ENCODE results near the gene UCK1. TPM values are rescaled to one million over a fixed set of nuclear protein-coding genes. Genes with fewer than 3 reads are reported as not detected.
"Not testable (repeated sequence)": the region's sequence is repeated elsewhere in the genome, so short reads cannot be mapped to it uniquely, and the experiment has no call there.

Gene UCK1
- total RNA-seq, 1 experiment from 2014 or later = 21.3 TPM

DNA sequence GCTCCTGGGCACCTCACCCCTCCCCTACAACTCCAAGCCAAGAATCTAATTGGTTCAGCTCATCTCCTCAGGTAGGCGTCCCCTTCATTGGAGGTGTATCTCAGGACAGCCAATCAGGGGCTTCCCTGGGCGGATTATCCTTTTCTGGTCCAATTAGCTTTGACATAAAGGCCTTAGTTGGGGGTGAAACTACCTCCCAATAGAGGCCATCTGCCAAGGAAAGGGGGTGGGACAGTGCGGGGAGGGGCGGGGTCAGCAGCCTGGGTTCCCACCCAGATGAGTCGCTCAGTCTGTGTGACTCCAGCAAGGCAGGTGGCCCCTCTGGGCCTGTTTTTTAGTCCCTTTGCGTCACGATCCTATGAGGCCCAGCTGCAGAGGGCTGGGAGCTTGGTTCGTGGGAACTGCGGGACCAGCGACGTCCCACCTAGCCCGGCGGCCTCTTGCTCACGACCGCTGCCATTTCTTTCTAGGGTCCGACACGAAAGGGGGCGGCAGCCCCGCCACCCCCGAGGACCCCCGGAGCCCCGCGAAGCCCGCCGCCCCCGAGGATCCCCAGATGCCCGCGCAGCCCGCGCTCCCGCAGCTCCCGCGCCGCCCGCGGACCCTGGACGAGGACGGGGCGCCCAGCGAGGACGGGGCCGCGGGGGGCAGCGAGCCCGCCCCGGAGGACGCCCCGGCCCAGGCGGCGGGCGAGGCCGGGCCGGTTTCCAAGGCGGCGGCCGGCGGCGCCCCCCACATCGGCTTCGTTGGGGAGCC is 23.2 kb upstream of the UCK1 start:
- DNase-seq (ENCODE audit: low spot score) = no peak

DNA sequence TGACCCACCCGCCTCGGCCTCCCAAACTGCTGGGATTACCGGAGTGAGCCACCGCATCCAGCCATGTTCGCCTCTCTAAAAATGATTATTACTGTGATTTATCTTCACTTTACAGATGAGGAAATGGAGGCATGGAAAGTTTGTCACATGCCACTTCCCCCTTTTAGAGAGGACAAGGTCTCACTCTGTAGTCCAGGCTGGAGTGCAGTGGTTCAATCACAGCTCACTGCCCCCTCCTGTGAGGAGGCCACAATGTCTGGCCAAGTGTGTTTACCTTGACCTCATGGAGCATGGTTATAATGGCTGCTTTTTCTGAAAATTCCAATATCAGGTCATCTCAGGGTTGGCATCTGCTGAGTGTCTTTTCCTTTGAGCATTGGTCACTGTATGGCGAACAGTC is 21.0 kb upstream of the UCK1 start:
- DNase-seq (ENCODE audit: low spot score) = no peak

DNA sequence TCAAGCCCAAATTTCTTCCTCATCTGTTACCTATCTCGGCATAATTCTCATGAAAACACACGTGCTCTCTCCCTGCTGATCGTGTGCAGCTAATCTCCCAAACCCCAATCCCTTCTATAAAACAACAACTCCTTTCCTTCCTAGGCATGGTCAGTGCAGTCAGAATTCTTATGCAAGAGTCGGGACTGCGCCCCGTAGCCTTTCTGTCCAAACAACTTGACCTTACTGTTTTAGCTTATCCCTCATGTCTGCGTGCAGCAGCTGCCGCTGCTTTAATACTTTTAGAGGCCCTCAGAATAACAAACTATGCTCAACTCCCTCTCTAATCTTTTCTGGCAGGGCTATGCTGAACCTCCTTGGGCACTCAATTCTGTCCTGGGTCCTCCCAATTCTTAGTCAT is 19.4 kb upstream of the UCK1 start:
- DNase-seq (ENCODE audit: low spot score) = not testable (repeated sequence)

DNA sequence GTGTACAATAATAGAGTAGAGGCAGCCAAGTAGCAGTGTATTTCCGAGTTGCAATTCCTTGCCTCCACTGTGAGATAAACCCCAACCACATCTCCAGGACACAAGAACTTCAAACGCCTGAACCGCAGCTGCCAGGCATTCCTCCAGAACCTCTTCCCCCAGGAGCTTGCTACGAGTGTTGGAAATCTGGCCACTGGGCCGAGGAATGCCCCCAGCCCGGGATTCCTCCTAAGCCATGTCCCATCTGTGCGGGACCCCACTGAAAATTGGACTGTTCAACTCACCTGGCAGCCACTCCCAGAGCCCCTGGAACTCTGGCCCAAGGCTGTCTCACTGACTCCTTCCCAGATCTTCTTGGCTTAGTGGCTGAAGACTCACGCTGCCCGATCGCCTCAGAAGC is 18.1 kb upstream of the UCK1 start:
- DNase-seq (ENCODE audit: low spot score) = not testable (repeated sequence)

DNA sequence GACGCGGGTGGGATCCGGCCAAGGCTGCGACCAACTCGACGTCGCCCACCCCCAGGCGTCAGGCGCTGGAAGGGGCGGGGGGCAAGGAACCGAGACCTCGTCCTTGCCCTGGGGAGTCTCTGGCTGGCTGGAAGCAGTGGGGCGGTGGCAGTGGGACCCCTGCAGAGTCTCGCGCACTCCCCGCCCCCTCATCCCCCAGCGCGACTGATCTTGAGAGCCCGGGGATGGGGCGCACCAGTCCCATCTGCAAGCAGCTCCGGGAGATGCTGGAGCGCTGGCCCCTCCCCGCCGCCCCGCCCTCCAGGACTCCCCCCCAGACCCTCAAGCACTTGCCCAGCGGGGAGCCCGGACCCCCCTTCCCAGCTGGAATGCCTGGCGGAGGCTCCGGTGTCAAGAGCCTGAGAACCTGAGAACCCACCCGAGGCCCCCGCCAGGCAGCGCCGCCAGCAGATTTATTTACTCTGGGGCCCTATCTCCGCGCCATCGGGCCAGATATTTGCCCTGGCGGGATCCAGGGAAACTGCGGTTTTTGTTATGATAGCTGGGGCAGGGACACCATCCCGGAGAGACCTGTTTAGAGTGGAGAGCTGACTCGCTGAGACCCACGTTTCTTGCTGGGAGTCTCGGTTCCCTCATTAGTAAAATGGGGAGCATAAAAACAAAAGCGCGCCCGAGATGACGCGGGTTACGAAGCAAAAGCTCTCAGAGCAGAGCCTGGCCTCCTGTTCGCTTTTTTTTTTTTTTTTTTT is 15.4 kb upstream of the UCK1 start:
- no peak for DNase-seq (ENCODE audit: low spot score)

DNA sequence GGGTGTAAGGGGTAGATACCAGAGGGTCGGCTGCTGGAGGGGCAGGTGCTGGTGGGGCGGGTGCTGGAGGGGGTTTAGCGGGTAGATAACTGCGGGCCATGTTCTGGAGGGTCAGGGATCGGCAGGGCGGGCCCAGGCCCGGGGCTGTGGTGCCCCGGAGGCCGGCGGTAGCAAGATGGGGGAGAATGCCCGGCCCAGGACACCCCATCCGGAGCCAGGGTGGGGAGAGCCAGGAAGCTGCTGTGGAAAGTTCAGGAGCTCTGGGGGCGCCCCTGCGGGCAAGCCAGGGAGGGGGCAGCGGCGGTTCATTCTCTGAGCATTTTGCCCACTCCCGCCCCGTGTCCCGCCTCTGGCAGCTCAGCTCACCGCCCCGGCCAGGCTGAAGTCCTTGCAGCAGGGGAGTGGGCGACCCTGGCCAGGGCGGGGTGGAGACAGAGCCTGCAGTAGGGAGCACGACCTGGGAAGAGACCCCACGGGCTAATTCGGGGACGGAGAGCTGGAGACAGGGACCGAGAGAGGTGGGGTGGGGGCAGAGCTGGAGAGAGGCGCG is 14.8 kb upstream of the UCK1 start:
- DNase-seq (ENCODE audit: low spot score) = no peak

DNA sequence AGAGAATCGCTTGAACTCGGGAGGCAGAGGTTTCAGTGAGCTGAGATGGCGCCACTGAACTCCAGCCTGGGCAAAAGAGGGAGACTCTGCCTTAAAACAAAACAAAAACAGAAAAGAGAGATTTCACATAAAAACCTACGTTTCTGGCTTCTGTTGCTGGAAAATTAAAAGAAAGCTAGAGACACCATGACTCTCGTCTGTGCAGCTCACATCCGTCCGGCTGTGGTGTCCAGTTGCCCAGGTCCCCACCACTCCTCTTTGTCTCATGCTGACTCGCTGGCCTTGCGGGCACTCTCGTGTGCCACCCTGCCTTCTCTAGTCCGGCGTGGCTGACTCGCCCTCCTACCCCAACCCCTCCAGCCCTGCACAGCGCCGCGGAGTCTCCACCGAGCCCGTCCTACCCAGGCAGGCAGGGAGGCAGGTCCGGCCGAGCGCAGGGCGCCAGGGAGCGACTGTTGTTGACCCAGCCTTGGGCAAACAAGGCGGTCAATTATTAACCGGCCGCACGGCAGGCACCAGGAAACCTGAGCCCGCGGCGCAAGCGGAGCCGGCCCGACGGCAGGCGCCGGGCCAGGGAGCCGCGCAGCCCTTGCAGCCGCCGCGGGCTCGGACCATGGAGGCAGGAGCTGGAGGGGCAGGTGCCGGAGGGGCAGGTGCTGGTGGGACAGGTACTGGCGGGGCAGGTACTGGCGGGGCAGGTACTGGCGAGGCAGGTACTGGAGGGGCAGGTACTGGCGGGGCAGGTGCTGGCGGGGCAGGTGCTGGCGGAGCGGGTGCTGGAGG is 14.1 kb upstream of the UCK1 start, which contains the start of gene PRRT1B:
Gene PRRT1B (plus strand): TSS at position 521 of the 783 bp plus-strand sequence. CDS start 93 bp downstream, at position 614.
- DNase-seq (ENCODE audit: low spot score) = no peak

DNA sequence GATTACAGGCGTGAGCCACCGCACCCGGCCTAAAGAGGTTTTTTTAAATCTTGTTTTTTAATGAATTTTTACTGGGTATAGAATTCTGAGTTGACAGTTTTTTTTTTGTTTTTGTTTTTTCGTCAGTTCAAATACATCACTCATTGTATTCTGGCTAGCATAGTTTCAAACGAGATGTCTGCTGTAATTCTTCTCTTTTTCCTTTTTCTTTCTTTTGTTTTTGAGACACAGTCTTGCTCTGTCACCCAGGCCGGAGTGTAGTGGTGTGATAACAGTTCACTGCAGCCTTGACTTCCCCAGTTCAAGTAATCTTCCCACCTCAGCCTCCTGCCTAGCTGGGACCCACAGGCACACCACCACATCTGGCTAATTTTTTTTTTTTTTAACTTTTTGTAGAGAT is 12.1 kb upstream of the UCK1 start:
- DNase-seq (ENCODE audit: low spot score) = no peak

DNA sequence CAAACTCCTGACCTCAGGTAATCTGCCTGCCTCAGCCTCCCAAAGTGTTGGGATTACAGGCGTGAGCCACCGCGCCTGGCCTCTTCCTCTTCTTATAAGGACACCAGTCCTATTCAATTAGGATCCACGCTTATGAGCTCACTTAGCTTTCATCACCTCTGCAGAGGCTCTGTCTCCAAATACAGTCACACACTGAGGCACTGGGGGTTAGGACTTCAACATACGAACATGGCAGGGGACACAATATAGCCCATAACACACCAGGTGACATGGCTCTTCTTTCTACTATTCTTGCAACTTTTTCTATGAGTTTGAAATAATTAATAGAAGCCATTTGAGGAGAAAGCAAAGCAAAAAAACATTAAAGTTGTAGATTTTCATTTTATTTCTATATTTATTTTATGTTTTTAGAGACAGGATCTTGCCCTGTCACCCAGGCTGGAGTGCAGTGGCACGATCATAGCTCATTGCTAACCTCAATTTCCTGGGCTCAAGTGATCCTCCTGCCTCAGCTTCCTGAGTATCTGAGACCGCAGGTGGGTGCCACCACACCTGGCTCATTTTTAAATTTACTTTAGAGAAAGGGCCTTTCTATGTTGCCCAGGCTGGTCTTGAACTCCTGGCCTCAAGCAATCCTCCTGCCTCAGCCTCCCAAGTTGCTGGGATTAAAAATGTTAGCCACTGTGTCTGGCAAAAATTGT is 8.3 kb upstream of the UCK1 start:
- DNase-seq (ENCODE audit: low spot score) = no peak

DNA sequence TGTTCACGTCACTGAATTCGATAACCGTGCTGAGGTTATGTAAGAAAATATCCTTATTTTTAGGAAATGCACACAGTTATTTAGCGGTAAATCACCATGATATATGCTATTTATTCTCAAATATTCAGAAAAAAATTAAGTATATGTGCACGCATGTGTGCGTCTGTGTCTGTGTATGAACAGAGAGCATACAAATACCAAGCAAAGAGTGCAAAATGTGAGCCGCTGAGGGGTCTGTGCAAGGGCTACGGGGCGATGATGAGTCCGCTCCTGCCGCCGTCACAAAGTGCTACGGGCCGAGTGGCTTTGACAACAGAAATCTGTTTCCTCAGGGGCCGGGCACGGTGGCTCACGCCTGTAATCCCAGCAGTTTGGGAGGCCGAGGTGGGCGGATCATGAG is 6.9 kb upstream of the UCK1 start:
- no peak for DNase-seq (ENCODE audit: low spot score)

DNA sequence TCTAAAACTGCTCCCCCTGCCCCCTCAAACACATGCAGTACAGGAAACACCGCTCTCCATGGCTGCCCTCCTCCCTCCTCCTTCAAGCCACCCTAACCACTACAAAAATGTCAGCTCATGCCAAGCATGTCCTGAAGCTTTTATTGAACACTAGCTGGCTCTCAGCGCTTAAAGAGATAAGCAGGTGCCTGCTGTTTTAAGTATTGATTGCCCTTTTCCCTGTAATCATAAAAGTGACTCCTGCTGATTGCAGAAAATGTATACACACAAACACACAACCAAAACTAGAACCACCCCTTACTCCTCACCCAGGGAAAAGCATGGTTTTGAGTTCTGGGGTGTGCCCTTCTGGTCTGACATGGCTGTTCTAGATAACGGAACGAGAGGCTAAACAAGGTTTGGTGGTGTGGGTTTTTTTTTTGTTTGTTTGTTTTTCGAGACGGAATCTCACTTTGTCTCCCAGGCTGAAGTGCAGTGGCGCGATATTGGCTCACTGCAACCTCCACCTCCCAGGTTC is 3.7 kb upstream of the UCK1 start:
- DNase-seq (ENCODE audit: low spot score) = no peak

DNA sequence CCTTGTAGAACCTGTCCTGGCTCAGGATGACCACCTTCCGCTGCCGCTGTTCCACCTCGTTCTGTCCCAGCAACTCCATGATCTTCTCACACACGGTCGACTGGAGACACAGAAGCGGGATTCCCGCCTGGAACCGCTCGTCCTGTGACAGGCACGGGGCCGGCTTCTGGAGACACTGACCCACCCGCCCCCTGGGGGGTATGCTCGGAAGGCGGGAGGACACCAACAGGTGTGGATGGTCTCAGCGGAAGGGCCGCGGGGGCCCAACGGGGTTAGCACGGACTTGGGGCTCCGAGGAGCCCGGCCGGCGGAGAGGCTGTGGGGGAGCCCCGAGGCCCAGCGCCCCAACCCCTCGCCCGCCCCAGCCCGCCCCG is 530 bp downstream of the UCK1 start:
- DNase-seq (ENCODE audit: low spot score) = no peak

DNA sequence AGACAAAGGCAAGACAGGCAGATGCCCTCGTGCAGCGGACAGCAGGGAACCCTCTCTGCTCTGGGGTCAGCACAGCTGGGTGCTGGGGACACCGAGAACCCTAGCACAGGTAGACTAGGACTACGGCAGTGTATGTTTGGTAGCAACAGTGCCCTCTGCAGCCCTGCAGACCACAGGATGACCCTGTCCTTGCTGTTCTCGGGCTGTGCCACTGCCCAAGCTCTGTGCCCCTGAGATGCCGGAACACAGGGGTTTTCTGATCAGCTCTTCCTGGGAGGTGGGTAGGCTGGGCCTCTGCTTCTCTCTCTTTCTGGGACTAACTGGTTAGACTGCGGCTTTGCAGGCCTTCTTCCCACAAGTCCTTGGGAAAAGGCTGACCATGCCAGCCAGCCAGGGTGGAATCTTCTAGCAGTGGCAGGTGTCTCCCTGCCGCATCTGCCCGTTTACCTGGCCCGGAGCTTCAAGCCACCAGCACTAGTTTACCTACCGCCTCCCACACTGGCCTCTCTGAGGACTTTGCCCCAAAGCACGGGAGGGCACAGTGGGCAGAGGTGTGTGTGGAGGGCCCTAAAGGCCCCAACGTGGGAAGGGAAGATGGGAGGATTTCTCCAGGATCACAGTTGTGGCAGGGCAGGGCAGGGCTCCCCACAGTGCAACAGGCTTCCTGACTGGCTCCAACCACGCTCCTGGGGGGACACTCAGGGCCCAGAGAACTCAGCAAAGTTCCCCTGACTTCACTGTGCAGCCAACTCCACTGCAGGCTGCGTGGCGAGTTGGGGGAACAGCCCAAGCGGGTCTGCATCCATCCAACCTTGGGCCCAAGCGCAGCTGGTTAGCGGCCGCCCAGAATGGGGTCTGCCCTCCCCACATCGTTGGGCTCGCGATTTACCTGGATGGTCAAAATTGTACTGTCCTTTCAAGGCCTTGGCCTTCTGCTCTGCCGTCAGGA is 1.2 kb downstream of the UCK1 start:
- no peak for DNase-seq (ENCODE audit: low spot score)

DNA sequence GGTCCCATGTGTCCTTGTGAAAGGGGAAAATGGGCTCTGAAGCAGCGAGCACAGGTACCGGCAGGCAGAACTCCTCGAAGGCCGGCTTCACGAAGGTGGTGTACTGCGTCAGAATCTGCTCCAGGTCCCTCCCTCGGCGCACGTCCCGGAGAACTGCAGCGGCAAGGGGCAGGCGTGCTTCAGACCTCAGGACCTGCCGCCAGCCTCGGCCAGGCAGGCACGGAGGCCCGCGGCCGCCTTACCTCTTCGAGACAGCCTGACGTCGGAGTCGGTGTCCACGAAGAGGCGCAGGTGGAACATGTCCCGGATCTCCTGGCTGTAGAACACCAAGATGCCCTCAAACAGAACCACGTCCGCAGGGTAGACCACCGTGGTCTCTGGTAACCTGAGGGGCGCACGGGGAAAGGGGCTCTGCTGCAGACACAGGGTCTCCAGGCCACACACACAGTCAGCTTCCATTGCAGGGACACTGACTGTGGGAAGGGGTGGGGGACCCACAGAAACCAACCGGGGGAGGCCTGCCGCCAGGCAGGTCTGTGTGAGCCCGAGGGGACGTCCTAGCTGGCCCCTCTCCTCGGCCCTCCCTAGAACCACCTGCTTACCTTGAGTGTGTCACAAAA is 2.1 kb downstream of the UCK1 start:
- no peak for DNase-seq (ENCODE audit: low spot score)

DNA sequence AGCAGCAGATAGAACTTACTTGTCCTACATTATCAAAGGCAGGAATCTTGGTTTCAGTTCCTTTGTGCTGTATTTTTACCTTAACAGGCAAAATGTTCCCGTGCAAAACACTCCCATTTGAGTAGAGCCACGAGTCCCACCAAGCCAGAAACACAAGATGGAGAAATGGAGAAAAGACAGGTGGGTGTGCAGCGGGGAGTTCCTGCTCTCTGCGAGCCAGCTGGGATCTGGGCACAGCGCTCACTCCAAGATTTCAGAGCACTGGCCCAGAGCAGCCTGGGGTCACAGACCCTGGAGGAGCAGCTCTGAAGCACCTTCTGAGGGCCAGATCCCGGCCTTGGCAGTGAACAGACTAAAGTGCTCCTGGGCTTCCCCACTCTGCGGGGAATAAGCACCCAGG is 2.9 kb downstream of the UCK1 start:
- no peak for DNase-seq (ENCODE audit: low spot score)

DNA sequence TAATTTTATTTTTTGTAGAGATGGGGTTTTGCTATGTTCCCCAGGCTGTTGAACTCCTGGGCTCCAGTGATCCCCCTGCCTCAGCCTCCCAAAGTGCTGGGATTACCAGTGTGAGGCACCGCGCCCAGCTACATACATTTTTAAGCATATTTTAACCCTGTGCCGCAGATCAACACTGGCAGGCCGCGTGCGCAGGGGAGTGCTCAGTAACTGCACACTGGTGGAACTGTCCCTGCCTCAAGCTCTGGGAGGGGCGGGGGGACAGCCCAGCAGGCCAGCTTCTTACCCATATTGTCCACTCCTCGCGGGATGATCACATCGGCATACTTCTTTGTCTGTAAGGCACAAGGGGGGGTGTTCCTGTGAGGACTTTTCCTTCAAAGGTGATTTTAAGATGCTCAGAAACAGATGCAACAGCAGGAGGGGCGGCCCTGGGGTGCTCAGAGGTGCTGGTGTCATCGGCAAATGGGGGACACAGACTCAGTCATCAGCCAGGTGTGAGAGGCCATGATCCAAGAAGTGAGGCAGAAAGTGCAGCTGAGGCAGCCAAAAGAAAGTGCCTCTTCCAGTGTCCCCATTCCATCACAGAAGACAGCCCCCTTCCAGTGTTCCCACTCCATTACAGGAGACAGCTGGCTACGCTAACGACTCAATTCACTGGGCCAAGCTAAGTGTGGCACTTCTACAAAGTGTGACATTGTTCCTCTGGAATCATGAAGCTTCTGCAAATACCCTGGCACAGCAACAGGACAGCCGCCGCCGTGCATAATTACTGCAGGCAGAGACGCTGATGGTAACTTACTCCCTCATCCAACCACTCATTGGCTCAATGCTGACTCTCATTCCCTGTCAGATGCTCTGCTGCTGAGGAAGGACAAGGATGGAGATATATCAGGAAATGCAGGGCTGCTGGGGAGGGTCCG is 5.2 kb downstream of the UCK1 start:
- DNase-seq (ENCODE audit: low spot score) = no peak

DNA sequence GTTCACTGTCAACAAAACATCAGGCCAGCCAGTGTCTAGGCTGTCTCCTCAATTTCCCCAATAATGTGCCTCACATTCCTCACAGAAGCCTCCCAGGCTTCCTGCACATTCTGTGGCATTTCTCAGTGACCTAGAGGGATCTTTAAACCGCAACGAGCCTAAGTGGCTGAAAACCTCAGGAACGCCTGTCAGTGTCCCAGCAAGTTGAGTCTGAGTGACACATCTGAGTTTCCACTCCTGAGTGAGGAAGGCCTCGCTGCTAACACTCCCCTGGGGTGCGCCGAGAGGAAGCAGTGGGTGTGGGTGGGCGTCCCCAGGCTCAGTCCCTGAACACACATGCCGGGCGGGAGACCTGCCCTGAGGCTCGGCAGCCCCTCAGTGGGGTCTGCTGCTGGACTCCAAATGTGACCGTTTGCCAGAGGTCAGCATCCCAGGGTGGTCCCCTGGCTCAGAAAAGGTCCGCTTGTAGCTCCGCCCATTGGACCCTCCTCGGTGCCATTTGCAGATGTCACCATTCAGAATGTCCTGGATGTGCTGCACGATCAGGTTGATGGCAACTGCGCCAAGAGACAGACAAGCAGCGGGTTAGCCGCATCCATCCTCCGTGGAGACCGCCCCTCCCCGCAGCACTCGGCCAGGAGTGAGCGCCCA is 6.3 kb downstream of the UCK1 start:
- DNase-seq (ENCODE audit: low spot score) = no peak

All from H4 (cell line).